SK-N-SH treated with all-trans-retinoic acid at 6 μM for 48 hours (cell line): ENCODE results near the gene DMD.

ENCODE experiments used
- ARNTL ChIP-seq: fragments of 450-650 bp; formaldehyde crosslinking; IDR thresholded peaks from 2 replicates; pipeline ENCODE4 v1.5.0; 2020; ENCODE audit warnings: low read depth, mild to moderate bottlenecking, moderate library complexity, borderline replicate concordance
- CREB5 ChIP-seq: fragments of 250-450 bp; sonication (Bioruptor Pico); IDR thresholded peaks from 2 replicates; pipeline ENCODE4 v1.5.1; 2020; ENCODE audit warnings: low read depth, mild to moderate bottlenecking, moderate library complexity
- SNAI2 ChIP-seq: fragments of 250-450 bp; sonication (Bioruptor Pico); IDR thresholded peaks from 2 replicates; pipeline ENCODE4 v1.5.0; 2020; ENCODE audit warnings: mild to moderate bottlenecking, moderate library complexity
- ZC3H10 ChIP-seq: fragments of 250-450 bp; sonication (Bioruptor Pico); IDR thresholded peaks from 2 replicates; pipeline ENCODE4 v1.5.1; 2021; ENCODE audit warnings: mild to moderate bottlenecking, moderate library complexity
- ZFP3 ChIP-seq: fragments of 250-450 bp; sonication (Bioruptor Pico); IDR thresholded peaks from 2 replicates; pipeline ENCODE4 v1.5.0; 2020; ENCODE audit warnings: mild to moderate bottlenecking, moderate library complexity

GRCh38 chrX:31237189-31237588 is 1974.2 kb downstream of the DMD start:
- no peak for TF ChIP-seq CREB5 (CRISPR knock-in tag)
- no peak for TF ChIP-seq ZC3H10
- TF ChIP-seq ARNTL (CRISPR knock-in tag), result no peak
- no peak for TF ChIP-seq ZFP3
- no peak for TF ChIP-seq SNAI2
